Limb (tissue), 2 donors: Measurements from ENCODE around the gene MGMT.

Experiments
- DNase-seq, 2 donors: peaks; one replicate each; pipeline ENCODE4 v3.0.0-alpha.2; 2016; ENCODE audit errors: extremely low spot score in 2 of 2

Gene MGMT

GRCh38 chr10:129450391-129450790 lies 16.6 kb upstream of the MGMT start:
- DNase-seq = no peak

DNA sequence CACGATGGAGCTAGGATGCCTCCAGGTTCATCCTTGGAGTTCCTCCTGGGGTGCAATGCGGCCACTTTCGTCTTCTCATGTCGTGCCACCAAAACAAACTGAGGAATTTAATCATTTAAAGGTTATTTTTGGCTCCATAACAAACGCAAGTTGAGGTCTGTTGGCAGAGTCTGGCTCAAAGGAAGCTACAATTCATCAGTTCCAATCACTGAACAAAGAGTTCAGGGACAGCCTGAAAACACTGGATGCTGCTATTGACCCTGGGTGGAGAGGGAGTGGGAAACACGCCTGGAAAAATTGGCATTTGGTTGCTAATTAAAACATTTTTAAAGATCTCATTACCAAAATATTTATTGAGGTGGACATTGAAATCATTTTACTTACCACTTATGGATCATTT lies 11.4 kb upstream of the MGMT start:
- no peak for DNase-seq

GRCh38 chr10:129459762-129460539 lies 7.1 kb upstream of the MGMT start:
- no peak for DNase-seq

- no peak for DNase-seq
Observed at GRCh38 chr10:129462257-129462795, 4.7 kb upstream of the MGMT start.

DNA sequence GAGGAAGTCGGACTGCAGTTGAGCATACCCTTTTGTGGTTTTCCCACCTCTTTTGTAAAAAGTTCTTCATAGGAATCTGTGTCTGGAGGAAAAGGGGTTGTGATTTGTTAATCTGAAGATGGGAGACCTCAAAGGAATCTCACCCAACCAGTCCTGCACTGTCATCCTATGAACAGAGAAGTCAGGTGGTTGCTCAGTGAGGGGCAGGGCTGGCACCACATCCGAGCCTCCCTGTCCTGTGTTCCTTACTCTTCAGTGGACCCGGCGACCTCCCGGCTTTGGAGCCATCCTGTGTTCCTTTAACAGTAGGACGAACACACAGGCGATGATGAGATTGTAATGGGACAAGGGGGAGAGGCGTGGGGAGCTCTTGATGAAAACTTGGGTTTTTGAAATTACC lies 2.8 kb upstream of the MGMT start:
- no peak for DNase-seq

DNA sequence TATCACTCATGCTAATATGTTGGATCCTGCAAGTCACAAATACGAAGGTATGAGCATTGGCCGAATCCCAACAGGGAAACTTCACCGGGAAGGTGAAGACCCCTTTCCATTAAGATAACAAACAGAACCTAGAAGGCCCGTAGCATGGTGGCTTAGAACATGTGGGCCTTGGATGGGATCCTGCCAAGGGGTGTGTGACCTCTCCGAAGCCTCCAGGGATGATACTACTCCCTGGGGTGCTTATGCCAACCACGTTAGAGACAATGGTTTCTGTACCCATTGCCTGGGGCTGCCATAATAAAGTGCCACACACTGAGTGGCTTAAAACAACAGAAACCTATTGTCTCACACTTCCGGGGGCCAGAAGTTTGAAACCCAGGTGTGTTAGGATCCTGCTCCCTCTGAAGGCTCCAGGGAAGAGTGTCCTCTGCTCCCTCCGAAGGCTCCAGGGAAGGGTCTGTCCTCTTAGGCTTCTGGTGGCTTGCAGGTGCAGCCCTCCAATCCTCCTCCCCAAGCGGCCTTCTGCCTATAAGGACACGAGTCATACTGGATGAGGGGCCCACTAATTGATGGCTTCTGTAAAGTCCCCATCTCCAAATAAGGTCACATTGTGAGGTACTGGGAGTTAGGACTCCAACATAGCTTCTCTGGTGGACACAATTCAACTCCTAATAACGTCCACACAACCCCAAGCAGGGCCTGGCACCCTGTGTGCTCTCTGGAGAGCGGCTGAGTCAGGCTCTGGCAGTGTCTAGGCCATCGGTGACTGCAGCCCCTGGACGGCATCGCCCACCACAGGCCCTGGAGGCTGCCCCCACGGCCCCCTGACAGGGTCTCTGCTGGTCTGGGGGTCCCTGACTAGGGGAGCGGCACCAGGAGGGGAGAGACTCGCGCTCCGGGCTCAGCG lies 992 bp upstream of the MGMT start:
- no peak for DNase-seq

DNA sequence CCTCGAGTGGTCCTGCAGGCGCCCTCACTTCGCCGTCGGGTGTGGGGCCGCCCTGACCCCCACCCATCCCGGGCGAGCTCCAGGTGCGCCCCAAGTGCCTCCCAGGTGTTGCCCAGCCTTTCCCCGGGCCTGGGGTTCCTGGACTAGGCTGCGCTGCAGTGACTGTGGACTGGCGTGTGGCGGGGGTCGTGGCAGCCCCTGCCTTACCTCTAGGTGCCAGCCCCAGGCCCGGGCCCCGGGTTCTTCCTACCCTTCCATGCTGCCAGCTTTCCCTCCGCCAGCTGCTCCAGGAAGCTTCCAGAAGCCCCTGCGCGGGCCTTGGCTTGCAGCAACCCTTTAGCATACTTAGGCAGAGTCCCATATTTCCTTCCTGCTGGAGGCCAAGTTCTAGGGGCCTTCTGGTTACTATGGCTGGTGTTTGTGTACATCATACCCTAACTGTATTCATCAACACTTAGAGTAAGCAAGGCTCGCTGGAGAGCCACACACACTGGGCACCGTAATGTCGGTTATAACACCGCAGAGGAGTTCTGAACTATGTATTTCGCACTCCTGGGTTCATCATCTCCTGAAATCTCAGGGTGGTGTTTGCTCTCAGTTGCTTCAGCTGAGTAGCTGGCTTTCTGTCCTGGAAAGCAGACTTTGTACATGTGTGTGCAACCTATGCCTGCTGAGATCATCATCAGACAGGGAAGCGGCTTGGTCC lies 471 bp downstream of the MGMT start:
- peak; percentile 32 to 57 for DNase-seq

DNA sequence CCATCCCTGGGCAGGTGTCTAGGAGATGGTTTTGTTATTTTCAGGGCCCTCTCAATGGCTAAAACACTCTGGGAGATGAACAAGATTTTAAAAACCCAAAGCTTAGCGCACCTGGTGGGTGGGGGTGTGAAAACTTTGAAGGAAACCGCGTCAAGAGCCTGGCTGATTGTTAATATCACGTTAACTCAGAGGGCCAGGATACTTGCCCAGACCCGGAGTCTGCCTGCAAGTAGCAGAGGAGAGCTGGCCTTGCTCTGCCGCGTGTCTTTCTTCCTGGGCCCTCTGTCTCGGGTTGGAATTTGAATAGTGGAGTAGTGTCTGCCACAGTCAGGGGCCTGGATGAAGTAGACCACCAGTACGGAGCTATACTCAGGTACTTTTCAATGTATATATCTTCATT lies 1.1 kb downstream of the MGMT start:
- no peak for DNase-seq

DNA sequence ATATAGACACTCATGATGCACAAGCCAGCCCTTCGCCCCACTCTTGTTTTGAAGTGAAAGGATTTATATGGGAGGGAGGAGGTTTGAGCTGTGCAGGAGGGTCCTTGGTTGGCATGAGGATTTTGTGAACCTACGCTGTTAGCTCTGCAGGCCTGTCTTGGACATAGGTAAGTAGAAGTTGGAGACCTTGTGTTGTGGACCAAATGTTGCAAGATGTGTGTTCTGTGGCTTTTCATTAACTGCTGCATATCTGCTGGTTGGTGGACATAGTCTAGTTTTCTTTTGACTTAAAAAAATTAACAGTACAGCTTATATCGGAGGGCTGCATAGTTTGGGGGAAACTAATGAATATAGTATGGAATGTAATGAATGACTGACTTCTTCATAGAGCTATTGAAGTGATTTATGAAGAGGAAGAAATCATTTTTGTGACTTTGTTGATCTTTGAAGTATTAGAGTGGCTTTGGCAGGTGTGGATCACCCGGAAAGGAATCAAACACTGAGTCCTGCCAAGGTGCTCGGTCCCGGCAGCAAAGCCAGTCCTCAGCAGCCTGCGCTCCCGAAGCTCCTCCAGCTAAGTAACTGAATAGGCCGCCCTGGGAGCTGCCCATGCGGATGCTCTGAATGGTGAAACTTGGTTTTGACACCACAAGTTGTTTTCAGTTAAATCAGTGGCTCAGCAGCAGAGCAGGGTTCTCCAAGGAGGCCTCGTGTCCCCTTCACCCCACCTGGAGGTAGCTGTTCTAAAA lies 3.2 kb downstream of the MGMT start:
- no peak for DNase-seq

- no peak for DNase-seq
Observed at GRCh38 chr10:129471447-129472175, 4.6 kb downstream of the MGMT start.

DNA sequence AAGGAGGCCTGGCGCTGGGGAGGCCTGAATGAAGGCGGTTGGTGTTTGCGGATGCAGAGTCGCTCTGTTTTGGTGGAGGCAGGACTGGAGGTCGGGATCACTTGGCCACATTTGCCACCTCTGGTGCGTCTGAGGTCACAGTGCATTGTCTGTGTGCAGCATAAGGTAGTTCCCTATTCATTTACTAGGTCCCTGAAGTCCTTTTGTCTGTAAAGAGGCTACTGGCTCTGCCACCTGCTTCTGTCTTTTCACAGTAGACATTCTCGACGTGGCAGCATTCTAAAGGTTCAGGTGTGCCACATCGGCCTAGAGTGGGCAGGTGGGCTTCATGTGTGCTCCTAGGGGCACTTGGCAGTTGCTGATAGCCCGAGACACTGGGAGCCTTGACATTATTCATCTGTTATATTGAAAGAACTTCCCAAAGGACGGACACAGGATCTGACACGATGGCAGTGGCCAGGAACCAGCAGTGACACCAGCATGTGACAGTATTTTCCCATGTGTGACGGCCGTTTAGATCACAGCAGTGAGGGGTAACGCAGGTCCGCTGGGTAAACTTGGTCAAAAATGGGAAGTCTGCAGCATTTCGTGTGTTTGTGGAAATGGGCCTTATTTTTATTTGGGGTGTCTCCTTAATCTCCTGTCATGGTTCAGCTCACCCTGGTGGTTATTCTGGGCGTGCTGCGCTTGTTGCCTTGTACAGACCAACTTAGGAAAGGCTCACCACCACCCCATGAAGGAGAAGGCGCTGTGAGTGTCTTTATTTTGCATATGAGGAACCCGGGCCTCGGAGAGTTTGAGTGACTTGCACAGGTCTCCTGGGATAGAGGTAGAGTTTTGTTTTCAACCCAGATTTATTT lies 5.9 kb downstream of the MGMT start:
- DNase-seq = no peak

- DNase-seq = no peak
Observed at GRCh38 chr10:129474642-129475041, 7.6 kb downstream of the MGMT start.

- DNase-seq = no peak
Observed at GRCh38 chr10:129476431-129476830, 9.4 kb downstream of the MGMT start.

DNA sequence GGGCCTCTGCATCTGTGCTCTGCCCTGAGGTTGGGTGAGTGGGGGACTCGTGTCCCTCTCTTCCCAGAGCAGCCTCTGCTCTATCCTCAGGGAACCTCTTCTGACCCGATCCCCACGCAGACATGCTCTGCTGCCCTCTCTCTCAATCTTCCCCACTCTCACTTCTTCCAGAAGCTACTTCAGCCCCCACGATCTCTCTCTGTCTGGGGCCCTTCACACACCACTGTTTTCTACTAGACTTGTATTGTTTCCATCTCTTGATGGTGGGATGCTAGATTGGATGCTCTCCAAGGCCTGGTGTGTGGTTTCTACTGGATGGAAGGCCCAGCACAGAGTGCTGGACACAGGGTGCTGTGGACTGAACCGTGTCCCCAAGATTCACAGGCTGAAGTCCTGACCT lies 10.0 kb downstream of the MGMT start:
- no peak for DNase-seq

- no peak for DNase-seq
Observed at GRCh38 chr10:129481641-129482040, 14.6 kb downstream of the MGMT start.

DNA sequence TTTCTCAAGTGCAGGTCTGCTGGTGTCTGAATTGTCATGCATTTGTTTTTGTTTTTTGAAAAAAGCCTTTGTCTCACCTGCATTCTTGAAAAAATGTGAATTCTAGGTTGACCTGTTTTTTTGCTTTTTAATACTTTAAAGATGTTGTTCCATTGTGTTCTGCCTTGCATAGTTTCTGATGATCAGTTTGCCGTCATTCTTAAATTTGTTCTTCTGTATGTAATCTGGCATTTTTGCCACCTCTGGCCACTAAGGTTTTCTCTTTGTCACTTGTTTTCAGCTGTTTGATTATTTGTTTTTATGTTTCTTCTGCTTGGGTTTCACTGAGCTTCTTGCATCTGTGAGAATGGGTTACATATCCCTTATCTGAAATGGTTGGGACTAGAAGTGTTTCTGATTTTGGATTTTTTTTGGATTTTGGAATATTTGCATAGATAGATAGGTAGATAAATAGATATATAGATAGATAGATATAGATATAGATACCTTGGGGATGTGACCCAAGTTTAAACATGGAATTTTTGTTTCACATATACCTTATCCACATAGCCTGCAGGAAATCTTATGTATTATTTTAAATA lies 16.5 kb downstream of the MGMT start:
- DNase-seq = no peak

- DNase-seq = no peak
Observed at GRCh38 chr10:129486805-129487204, 19.8 kb downstream of the MGMT start.

- no peak for DNase-seq
Observed at GRCh38 chr10:129491123-129491734, 24.2 kb downstream of the MGMT start.

DNA sequence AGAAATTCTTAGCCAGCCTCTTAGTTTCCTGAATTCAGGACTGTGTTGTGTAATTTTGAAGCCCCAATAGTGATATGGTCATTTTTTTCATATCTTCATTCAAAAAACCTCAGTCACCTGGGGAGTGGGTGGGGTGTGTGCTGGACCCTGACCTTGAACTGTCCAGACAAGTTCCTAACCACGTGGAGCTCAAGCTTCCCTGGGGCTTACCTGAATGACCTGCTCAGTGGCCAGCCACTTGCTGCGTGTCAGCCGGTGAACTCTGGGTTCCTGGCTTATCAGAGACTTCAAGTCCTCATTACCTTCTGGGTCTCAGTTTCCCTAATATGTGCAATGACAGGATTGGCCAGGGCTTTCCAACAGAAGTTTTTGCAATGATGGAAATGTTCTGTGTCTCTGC lies 27.1 kb downstream of the MGMT start:
- no peak for DNase-seq
